Calu3 (cell line): ENCODE data around the gene MAP3K14. TPM values are rescaled to one million over a fixed set of nuclear protein-coding genes. Genes with fewer than 3 reads are reported as not detected.
A peak's percentile ranks its signal among the peaks of the same experiment; 100 is the strongest.

Experiments used
- BruUV-seq: library from RNA; stranded (reverse); fragments of 400-500 nt; replicated peaks from 2 replicates; lab custom pipeline; 2021; lab: Mats Ljungman, UMichigan
- CTCF ChIA-PET: fragments of 300-600 bp; sonication (Branson Sonifier 250); formaldehyde crosslinking; loops from one replicate; lab custom pipeline; 2022; ENCODE audit warnings: antibody characterized with exemption; lab: Charles Lee
- DNase-seq: peaks from one replicate; pipeline ENCODE4 v3.0.0; 2022
- H3K27ac Mint-ChIP-seq: one replicate; pipeline ENCODE4 v1.8.0; 2022; ENCODE audit warnings: mixed read lengths; ENCODE audit not compliant: unreplicated experiment
- H3K27me3 Mint-ChIP-seq: one replicate; pipeline ENCODE4 v1.8.0; 2022; ENCODE audit warnings: mixed read lengths; ENCODE audit not compliant: unreplicated experiment
- H3K36me3 Mint-ChIP-seq: one replicate; pipeline ENCODE4 v1.8.0; 2022; ENCODE audit warnings: mild to moderate bottlenecking, moderate library complexity, mixed read lengths; ENCODE audit not compliant: insufficient read depth, unreplicated experiment
- H3K4me1 Mint-ChIP-seq: one replicate; pipeline ENCODE4 v1.8.0; 2022; ENCODE audit warnings: mild to moderate bottlenecking, low read depth, mixed read lengths; ENCODE audit not compliant: unreplicated experiment
- H3K4me3 Mint-ChIP-seq: one replicate; pipeline ENCODE4 v1.8.0; 2022; ENCODE audit warnings: mild to moderate bottlenecking, low read depth, moderate library complexity, mixed read lengths; ENCODE audit not compliant: unreplicated experiment
- H3K9me3 Mint-ChIP-seq: one replicate; pipeline ENCODE4 v1.8.0; 2022; ENCODE audit warnings: low read depth, mixed read lengths; ENCODE audit not compliant: unreplicated experiment
- intact Hi-C: fragments of 100-400 bp; cut with micrococcal nuclease; formaldehyde crosslinking; loops from one replicate; pipeline ENCODE4 v1.10.0; 2022; ENCODE audit not compliant: unreplicated experiment
- total RNA-seq: library from RNA; stranded (reverse); gene quantifications from 2 replicates; pipeline ENCODE4 v1.2.3, GENCODE V29; 2022
- TF ChIP-seq, protein P1 (sequence below): fragments of 200-600 bp; IDR thresholded peaks from one replicate; pipeline ENCODE4 v1.8.0; 2022; ENCODE audit warnings: antibody characterized with exemption; ENCODE audit not compliant: unreplicated experiment

The MAP3K14 gene
- total RNA-seq, 1 experiment from 2014 or later = 26.7 TPM

GRCh38 chr17:45270828-45271418 lies 45.9 kb downstream of the MAP3K14 start:
- peaks cover 84% of the 10 kb centered on the region for H3K36me3 Mint-ChIP-seq
- H3K27ac Mint-ChIP-seq = no peak overlapping the region
- intact Hi-C loops = no loop called here
- peak; percentile 49 for DNase-seq
- H3K4me3 Mint-ChIP-seq = no peak overlapping the region
- H3K27me3 Mint-ChIP-seq = no peaks in the 10 kb centered on the region
- TF ChIP-seq, protein P1, sequence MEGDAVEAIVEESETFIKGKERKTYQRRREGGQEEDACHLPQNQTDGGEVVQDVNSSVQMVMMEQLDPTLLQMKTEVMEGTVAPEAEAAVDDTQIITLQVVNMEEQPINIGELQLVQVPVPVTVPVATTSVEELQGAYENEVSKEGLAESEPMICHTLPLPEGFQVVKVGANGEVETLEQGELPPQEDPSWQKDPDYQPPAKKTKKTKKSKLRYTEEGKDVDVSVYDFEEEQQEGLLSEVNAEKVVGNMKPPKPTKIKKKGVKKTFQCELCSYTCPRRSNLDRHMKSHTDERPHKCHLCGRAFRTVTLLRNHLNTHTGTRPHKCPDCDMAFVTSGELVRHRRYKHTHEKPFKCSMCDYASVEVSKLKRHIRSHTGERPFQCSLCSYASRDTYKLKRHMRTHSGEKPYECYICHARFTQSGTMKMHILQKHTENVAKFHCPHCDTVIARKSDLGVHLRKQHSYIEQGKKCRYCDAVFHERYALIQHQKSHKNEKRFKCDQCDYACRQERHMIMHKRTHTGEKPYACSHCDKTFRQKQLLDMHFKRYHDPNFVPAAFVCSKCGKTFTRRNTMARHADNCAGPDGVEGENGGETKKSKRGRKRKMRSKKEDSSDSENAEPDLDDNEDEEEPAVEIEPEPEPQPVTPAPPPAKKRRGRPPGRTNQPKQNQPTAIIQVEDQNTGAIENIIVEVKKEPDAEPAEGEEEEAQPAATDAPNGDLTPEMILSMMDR = peak; percentile 64
- no TSS peak for BruUV-seq
- CTCF ChIA-PET = no interaction called here
- peaks cover 3% of the 10 kb centered on the region for H3K4me1 Mint-ChIP-seq
- H3K9me3 Mint-ChIP-seq = no peaks in the 10 kb centered on the region

DNA sequence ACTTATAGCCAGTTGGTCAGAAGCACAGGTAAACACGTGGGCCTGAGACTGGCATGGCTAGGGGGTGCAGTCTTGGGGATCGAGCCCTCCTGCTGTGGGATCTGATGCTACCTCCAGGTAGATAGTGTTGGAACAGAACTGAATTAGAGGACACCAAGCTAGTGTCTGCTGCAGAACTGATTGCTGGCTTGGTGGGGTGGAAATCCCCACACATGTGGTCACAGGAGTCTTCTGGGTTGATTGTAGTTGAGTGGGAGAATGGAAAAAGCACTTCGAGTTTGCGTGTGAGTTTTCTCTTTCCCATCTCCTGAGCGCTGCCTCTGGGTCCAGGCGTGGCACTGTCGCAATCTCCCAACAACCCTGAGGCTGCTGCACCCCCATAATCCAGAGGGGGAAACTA lies 46.9 kb downstream of the MAP3K14 start:
- Mint-ChIP-seq H3K36me3 (peaks cover 80% of the 10 kb centered on the region), H3K27ac (no peak overlapping the region), H3K27me3 (no peaks in the 10 kb centered on the region), H3K4me3 (no peak overlapping the region), H3K9me3 (no peaks in the 10 kb centered on the region), H3K4me1 (peaks cover 6% of the 10 kb centered on the region)
- TF ChIP-seq, protein P1 = no peak
- CTCF ChIA-PET = interaction anchor here (0.6 to 0.9 kb wide), 2 partner anchors 43 to 102 kb away, joined by 3 read pairs; no protein-coding TSS in a partner anchor
- BruUV-seq = no TSS peak
- DNase-seq = no peak
- intact Hi-C loops = no loop called here

DNA sequence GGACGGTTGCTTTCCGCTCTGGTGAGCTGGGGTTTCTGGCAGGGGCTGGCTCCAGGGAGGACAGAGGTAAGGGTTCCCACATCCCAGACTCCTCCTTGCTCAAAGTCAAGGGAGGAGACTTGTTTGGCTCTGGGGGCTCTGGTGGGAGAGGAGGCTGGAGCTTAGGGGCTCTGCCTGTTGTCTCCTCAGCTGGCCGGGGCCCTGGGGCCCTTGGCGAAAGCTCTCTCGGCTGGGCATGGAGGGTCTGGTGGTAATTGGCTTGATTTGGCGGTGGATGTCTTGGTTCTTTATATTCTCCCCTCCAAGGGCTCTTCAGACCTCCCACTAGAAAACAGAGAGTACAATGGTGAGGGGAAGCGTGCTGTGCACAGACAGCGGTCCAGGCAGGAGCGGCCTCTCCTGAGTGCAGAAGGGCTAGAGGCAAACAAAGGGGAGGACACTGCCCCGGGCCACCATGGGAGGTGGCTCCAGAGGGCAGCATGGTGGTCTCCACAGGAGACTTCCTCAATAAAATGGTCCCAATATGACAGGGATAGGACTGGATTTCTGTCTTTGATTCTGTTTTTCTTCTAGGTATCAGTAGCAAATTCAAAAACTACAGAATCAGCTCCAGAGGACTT lies 49.3 kb downstream of the MAP3K14 start:
- H3K27ac Mint-ChIP-seq = peak overlapping the region; percentile 25
- intact Hi-C loops = no loop called here
- CTCF ChIA-PET = no interaction called here

DNA sequence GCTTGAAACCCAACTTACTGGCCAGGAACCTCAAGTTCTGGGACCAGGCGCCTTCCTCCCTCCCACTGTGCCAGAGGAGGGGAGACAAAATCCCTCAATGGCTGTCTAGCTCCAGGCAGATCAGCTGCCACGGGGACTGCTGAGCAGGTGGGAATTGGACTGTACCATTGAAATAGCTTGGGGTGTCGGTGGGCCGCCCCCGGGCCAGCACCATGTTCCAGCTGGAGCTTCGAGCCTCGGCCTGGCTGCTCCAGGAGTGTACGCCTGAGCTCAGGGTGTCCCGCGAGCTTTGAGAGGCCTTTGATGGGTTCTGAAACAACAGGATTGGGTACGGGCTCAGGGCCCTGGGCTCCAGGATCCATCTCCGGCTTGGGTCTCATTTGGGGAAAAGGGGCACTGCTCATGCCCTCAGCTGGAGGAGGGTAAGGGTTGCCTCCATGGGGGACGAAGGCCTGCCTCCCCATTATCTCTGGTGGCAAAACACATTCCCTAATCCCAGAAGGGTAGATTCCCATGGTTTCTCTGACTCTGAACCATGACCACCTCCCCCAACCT lies 50.4 kb downstream of the MAP3K14 start:
- no peaks in the 10 kb centered on the region for H3K9me3 Mint-ChIP-seq
- BruUV-seq = no TSS peak
- peak overlapping the region; percentile 25 for H3K27ac Mint-ChIP-seq
- H3K4me1 Mint-ChIP-seq = peaks cover 6% of the 10 kb centered on the region
- peaks cover 64% of the 10 kb centered on the region for H3K36me3 Mint-ChIP-seq
- TF ChIP-seq, protein P1 = no peak
- no peak for DNase-seq
- intact Hi-C loops = no loop called here
- CTCF ChIA-PET = interaction anchor here (1.5 kb wide), 1 partner anchor 131 kb away, joined by 4 read pairs; the partner anchor contains the start of gene ACBD4
- no peaks in the 10 kb centered on the region for H3K27me3 Mint-ChIP-seq
- H3K4me3 Mint-ChIP-seq = no peak overlapping the region

More for the DNA sequence above, 49.3 kb downstream of the MAP3K14 start:
- Mint-ChIP-seq H3K27me3 (no peaks in the 10 kb centered on the region), H3K36me3 (peaks cover 75% of the 10 kb centered on the region), H3K4me3 (no peak overlapping the region), H3K4me1 (peaks cover 6% of the 10 kb centered on the region), H3K9me3 (no peaks in the 10 kb centered on the region)
- TF ChIP-seq, protein P1 = no peak
- DNase-seq = no peak
- no TSS peak for BruUV-seq
